ENCODE results near the gene HDAC11.

The HDAC11 gene

DNA sequence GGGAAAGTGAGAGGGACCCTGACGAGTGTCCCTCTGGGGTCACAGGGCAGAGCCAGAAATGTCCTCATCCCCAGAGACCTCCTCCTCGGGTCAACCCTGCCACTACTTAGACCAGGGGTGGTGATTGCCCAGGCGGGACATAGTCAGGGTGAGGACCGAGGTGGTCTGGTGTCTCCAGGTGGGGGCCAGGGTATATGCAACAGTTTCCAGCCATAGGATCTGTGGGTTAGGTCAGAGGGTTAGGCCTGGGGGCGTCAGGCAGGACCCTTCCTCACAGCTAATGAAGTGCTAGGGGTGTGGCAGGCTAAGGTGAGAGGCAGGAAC, 46.5 kb downstream of the HDAC11 start:
- DNase-seq: no peak

DNA sequence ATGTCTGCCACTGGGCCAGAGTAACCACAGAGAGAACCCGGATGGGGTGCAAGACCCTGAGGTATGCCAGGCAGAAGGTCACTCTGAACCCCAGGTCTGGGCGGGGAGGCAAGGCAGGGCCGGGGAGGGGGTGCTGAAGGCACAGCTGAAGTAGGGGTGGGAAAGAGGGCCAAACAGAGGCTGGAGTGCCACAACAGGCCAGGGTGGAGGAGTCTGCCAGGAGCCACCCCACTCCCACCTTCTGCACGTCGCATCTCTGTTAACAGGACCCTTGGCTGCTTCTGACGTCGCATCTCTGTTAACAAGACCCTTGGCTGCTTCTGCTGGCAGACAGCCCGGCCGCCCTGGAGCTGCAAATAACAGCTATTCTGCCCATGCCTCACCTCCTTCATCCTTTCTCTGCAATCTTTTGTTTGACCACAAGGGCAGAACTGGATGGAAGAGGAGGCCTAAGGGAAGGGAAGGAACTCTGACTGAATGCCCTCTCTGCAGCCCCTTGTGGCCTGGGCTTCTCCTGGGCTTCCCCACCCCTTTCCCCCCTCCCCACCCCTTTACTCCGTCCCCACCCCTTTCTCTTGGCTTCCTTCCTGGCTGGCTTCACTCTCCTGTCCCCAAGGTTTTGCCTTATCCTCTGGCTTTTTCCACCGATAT, 48.2 kb downstream of the HDAC11 start:
- no peak for DNase-seq

DNA sequence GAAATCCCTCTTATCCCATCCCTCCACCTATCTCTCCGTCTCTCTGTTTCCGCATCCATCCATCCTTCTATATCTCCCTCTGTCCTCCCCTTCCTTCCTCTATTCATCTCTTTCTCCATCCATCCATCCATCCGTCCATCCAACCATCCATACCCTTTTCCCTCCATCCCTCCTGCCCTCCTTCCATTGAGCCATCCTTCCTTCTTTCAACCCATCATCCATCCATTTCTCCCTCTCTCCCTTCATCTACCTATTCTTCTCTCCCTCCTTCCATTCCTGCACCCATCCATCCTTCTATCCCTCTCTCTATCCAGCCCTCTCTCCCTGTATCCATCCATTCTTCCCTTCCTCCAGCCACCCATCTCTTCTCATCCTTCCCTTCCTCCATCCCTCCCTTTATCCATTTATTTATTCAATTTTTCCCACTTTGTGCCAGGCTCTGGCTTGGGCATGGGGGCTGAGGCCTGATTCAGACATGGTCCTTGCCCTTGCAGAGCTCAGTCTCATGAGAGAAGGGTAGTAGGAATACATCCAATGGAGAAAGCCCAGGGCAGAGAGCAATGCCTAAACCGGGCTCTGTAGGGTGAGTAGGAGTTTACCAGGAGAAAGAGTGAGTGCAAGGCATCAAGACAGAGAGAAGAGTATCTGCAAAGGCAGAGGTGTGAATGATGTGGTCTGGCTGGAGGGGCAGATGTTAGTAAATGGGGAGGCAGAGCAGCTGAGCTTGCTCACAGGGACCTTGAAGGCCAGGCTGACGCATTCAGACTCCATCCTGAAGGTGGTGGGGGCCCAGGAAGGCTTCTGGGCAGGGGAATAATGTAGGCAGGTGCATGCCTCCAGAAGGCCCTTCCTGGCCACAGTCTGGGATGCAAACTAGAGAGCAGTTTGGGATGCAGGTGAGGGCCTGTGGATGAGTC, 49.3 kb downstream of the HDAC11 start:
- no peak for DNase-seq

DNA sequence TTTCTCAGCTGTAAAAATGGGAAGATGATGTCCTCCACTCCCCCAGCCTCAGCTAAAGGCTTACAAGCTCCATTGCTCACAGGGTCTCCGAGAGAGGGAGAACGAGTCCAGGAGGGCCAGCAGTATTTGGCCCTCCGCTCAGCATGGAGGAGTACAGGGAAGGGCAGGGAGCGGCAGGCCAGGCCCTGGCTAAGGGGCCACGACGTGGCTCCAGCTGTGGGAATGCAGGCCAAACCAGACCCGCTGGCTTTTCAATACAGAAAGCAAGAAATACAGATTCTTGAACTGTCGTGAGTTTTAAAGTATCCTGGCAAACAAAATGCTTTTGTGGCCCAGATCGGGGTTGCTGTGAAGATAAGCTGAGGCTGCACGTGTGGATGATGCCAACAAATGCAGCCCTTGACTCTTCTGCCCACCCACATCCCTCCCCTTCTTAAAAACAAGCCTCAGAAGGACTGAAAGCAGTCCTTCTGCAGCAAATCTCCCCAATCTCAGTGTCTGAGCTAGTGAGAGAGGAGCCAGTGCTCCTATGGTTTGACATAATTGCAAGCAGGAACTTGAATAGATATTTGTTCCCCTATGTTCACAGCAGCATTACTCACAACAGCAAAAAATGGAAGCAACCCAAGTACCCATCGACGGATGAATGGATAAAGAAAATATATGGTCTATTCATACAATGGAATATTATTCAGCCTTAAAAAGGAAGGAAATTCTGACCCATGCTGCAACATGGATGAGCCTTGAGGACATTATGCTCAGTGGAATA, 50.3 kb downstream of the HDAC11 start:
- no peak for DNase-seq

DNA sequence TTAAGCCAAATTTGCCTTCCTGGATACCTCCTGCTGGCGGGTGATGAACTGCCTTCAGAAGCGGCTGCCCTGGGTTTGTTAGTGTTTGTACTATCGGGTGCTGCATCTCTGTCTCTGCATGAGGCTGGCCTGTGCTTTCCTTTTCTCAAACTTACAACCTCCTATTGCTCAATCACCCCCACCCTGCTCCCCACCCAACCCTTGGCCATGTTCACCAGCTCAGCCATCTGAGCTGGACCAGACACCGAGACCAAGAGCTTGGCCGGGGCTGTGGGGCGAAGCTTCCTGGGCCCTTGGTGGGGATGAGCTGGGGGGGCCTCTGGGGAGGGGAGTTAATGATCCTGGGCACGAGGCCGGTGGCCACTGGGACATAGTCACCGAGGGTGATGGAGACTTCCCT, 52.0 kb downstream of the HDAC11 start:
- DNase-seq: no peak

DNA sequence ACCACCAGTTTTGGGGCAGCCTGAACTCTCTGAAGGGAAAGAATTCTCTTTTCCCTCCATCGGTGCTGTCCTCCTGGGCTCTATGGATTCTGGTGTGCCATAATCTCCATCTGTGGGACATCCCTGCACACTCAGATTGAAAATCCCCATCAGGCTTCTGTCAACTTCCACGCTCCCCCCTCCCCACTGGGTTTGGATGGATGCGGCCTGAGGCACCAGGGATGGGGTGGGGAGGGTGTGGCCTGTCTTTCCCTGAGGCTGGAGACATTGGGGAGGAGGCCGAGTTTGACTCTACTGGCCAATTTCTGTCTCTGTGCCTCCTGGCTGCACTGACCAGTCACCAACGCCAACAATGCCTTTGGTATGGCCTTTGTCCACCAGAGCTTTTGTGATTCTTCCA, 52.5 kb downstream of the HDAC11 start:
- no peak for DNase-seq

DNA sequence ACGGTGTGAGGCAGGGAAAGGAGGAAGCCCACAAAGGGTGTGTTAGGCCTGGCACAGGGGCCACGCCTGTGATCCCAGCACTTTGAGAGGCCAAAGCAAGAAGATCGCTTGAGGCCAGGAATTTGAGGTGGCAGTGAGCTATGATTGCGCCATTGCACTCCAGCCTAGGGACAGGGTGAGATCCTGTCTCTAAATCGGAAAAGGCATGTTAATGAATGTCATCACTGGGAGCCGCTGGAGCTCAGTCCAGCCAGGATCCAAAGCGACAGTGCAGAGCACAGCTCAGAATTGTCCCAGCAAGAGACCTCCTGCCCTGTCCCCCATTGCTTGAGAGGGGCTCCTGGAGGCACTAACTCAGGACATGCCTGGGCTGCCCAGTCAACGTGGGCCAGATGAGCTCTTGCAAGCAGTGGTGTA, 53.8 kb downstream of the HDAC11 start:
- no peak for DNase-seq

DNA sequence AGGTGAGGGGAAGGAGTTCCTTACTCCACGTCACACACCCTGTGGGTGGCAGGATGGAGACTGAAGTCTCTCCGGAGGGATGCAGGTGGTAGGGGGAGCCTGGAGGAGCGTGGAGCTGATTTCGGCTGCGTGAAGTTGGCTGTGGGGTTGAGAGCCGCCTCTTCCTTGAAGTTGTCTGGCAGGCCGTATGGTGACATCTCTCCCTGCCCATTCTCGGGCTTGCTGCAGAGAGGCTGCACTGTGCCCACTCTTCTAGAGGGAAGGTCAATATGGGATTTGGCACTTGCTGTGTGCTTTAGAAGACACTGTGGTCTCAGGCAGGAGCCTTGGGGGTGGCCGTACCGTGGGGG, 55.4 kb downstream of the HDAC11 start:
- DNase-seq: no peak

DNA sequence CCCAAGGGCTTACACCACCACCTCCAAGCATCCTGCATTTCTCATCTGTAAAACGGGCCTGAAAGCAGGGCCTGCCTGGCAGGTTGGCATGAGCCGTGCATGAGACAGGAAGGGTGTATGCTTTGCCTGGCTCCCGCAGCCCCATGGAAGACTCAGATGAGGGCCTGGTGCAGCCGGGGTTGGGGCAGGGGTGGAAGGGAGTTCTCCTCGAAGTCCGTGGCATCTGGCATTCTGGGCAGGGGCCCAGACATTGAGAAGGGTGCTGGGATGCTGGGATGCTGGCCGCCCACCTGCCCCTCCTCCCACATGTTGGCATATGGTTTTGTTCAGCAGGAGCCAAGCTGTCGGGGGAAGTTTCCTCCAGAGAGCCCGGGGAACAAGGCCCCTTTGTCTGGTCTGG, 55.8 kb downstream of the HDAC11 start:
- no peak for DNase-seq

DNA sequence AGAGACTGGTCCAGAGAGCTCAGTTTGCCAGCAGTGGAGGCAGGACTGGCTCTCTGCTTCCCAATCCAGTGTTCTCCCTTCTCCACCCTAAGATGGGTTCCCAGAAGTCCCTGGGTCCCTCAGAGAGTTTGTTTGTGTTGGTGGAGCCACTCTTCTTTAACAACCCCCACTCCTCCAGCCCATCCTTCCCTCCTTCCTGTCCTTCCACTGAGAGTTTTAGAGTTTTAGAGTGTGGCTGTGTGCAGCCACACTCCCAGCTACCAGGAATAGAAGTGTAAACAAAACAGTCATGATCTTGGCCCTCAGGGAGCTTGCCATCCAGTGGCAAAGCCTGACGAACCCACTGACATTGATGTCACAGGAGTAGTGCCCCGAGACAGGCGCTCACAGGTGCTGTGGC, 56.3 kb downstream of the HDAC11 start:
- no peak for DNase-seq

DNA sequence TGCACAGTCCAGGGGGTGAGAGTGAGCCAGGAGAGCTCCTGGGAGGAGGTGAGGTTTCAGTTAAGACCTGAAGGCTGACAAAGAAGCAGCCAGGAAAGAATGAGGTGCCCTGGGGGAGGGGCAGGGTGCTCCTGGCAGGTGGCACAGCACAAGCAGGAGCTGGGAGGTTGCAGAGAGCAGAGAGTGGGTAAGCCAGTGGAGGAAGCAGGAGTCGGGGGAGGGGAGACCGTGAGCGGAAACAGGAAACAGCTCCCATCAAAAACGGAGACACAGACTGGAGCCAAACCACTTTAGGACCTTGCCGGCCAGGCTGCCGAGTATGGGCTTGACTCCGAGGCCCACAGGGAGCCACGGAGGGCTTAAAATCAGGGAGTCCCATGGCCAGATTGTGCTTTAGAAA, 56.7 kb downstream of the HDAC11 start:
- no peak for DNase-seq

DNA sequence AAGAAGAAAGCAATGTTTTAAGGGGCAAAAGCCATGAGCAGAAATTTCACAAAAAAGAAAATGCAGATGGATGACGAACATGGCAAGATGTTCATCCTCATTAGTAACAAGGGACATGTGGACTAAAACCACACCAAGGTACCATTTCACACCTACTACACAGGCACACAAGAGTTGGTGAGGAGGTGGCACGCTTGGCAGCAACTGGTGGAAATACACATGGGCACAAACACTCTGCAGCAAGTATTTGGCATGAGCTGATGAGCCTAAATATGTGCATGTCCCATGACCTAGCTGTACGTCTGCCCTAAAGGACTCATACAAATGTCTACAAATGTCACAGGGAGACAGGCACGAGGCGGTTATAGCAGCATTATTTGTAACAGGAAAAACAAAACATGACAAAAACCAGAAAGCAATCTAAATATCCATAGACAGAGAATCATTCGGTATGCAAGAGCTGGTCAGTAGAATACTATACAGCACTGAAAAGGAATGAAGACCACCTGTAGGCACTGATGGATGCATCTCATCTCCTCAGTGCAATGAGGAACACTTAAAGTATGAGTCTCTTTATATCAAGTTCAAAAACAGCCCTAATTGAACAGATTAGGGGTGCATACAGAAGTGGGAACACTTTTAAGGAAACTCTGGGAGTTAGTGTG, 57.3 kb downstream of the HDAC11 start:
- DNase-seq: no peak

DNA sequence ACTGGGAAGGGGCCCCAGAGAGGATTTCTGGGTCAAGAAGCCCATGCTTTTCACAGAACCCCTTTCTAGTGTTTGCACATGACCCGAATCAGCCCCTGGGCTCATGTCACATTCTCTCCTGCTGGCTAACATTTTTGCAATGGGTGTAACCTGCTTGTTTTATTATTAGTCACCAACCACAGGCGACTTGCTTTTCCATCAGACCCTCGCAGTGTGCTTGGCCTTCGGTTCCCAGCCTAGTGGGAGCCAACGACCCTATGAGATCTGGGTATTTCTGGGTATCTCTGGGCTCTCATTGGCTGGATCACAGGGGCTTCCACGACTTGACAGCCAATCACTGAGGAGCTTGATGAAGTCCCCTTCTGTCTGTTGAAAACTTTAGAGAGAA, 57.8 kb downstream of the HDAC11 start:
- no peak for DNase-seq

DNA sequence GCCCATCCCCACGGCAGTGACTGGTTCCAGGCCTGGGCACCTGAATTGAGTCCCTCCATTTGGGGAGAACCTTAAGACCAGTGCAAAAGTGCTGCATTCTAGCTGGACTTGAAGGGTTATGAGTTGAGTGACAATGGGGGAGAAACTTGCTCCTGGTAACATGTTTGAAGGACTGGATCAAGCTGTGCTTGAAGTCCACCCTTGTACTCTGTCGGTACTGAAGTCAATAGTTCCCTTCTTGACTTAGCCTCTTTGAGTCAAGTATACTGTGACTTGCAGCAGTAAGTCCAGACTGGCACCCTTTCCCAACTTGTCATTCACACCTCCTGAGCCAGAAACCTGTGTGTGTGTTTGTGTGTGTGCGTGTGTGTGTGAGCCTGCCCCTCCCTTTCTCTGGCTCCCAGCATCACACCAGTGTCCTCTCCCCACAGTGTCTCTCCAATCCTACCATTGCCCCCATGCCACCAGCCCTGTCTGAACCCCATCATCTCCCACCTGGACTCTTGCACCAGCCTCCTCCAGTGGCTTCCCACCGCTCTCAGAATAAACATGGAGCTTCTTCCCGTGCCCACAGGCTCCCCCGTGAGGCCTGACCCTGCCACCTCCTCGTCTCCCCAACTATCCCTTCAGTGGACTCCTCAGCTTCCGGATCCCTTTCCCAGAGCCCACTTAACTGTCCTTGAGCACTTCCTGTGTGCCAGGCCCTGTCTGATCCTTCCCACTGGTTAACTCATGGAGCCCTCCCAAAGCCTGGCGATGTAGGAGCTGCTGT, 58.6 kb downstream of the HDAC11 start:
- DNase-seq: no peak

DNA sequence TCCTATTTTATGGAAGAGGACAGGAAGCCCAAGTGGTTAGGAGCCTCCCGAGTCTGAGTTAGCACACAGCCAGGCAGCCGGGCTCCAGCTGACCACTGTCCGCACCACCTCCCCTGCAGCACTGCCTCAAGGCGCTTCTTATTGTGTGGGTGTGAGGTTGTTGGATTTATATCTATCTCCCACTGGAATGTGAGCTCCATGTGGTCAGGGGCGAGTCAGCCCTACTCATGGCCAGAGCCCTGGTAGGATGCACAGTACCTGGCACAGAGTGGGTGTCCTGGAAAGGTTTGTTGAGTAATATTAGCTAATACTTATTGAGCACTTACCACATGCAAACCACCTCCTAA, 59.2 kb downstream of the HDAC11 start:
- no peak for DNase-seq

DNA sequence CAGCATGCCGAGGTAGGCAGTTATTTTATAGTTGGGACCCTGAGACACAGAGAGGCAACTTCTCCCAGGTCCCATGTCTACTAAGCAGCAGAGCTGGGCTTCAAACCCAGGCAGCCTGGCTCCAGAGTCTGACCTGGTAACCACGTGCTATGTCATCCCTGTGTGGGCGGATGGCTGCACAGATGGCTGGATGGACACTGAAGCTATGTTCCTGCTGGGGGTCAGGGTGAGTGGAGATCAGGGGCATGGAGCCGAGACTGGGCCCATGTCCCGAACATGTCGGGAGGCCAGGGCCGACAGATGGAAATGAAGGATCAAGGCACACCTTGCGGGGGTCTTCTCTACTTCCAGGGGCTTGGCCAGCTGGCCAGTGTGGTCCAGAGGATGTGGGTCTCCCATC, 59.6 kb downstream of the HDAC11 start:
- DNase-seq: no peak

DNA sequence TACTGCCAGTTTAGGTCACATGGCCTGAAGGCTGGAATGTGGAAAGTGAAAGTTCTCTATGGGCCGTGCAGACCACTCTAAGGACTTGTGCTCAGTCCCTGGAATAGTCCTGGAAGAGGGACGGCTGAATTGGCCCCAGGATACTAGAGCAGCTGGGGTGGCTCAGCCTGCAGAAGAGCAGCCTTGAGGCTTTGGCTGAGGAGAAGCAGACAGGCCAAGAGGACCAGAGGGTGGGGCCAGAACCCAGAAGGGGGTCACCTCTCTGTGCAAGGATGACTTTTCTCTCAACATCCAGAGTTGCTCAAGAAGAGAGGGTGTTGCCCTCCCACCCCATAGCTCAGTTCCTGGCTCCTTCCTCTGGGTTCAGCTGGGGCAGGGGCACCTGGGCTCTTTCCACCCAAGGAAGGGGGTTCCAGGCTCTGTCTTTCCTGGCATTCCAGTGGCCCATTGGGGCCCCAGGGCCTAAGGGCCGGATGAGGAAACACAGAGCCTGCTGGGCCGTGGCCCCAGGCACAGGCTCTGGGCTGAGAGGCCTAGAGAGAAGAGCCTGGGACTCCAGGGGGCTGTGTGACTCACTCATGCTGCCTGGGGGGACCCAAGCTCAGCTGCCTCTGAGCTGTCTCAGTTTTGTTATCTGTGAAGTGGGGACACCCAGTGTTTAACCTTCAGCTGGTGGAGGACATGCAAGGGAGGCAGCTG, 60.3 kb downstream of the HDAC11 start:
- DNase-seq: no peak

DNA sequence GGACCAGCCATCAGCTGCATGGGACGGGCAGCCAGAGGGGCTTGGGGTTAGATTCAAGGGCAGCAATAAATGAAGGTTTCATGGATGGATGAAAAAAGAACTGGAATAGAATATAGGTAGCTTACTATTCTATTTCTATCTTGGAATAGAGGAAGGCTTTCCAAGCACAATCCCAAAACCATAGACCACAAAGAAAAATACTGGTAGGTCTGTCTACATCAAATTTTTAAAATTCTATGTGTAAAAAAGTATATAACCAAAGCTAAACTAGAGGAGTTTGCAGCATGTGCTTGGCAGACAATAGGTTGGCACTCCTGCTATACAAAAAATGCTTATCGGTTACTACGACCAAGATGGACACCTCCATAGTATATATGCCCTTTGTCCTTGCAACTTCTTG, 61.6 kb downstream of the HDAC11 start:
- no peak for DNase-seq

DNA sequence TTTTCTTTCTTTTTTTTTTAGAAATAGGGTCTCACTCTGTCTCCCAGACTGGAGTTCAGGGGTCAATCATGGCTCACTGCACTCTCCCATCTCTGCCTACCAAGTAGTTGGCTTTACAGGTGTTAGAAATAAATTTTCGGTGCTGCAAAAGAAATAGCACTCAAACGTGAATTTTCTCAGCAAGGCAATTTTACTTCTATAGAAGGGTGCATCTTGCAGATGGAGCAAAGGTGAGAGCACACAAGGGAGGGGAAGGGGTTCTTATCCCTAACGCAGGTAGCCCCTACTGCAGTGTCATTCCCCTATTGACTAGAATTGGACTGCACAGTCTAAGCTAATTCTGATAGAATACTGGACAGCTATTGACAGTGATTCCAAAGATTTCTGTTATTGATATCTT, 62.0 kb downstream of the HDAC11 start:
- DNase-seq: no peak

DNA sequence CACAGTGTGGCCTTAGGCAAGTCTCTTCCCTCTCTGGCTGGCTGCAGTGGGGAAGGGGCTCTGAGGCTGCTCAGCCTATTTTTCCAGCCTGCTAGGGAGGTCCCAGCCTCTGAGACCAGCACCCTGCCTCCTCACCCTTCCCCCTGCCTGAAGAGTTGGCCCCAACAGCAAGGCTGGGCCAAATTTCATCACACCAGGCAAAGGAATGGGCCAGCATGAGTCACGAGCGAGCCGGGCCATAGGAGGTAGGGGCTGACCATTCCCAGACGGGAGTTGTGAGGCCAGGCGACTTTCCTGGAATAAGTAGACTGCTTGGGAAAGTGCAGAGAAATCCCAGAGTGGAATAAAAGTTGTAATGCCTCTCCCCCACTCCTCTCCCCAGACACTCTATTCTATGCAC, 63.1 kb downstream of the HDAC11 start:
- DNase-seq: no peak

DNA sequence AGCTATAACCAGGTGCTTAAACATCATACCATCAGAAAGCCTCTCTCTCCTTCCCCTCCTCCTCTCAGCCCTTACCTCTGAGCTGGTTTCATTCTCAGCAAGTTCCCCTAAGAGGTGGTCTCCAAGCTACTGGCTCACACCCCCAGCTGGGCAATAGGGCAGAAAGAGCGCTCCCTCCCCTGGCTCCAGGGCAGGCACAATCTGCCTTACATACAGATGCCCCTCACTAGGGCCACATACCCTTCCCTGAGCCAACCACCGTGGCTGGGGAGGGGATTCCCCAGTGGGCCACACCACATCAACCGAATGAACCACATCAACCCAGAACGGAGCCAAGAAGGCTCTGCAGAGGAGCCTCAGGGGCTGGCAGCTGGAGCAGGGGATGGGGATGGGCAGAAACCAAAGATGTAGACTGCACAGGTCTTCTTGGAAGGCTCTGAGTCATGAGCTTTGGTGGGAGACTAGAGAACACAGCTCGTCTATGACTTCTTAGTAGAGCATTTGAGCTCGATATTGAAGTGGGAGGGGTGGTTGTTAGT, 64.3 kb downstream of the HDAC11 start:
- DNase-seq: peak; percentile 49

All from CD4-positive, alpha-beta T cell treated with Interferon alpha-2 for 1 hour (primary cell).